Parathyroid adenoma (tissue), 2 donors: ENCODE data around the gene MYBPH.

ENCODE experiments used
- H2AFZ ChIP-seq: fragments of 300-600 bp; sonication (generic); one replicate; pipeline ENCODE4 v1.7.0; 2017; ENCODE audit warnings: antibody characterized with exemption, mild to moderate bottlenecking
- H3K27ac ChIP-seq: fragments of 300-600 bp; sonication (generic); one replicate; pipeline ENCODE4 v1.7.0; 2017
- H3K27me3 ChIP-seq: fragments of 300-600 bp; sonication (generic); one replicate; pipeline ENCODE4 v1.7.0; 2017; ENCODE audit warnings: low read length; ENCODE audit not compliant: control insufficient read depth, insufficient read depth
- H3K36me3 ChIP-seq: fragments of 300-600 bp; sonication (generic); one replicate; pipeline ENCODE4 v1.7.0; 2017; ENCODE audit warnings: low read length; ENCODE audit not compliant: control insufficient read depth, insufficient read depth
- H3K4me1 ChIP-seq: fragments of 300-600 bp; sonication (generic); one replicate; pipeline ENCODE4 v1.7.0; 2017; ENCODE audit warnings: control low read depth
- H3K4me2 ChIP-seq: fragments of 300-600 bp; sonication (generic); one replicate; pipeline ENCODE4 v1.7.0; 2017; ENCODE audit warnings: low read length
- H3K4me3 ChIP-seq: fragments of 300-600 bp; sonication (generic); one replicate; pipeline ENCODE4 v1.7.0; 2017; ENCODE audit warnings: low read depth, low read length
- H3K79me2 ChIP-seq: fragments of 300-600 bp; sonication (generic); one replicate; pipeline ENCODE4 v1.7.0; 2017; ENCODE audit warnings: control low read depth
- H3K9ac ChIP-seq: fragments of 300-600 bp; sonication (generic); one replicate; pipeline ENCODE4 v1.7.0; 2017; ENCODE audit warnings: mild to moderate bottlenecking
- H3K9me3 ChIP-seq: fragments of 300-600 bp; sonication (generic); one replicate; pipeline ENCODE4 v1.7.0; 2017; ENCODE audit warnings: low read length; ENCODE audit not compliant: control insufficient read depth
- TF ChIP-seq, protein P1 (sequence below): fragments of 300-600 bp; sonication (generic); IDR thresholded peaks from one replicate; pipeline ENCODE4 v1.7.0; 2017; ENCODE audit warnings: antibody characterized with exemption, mild to moderate bottlenecking
- donor health status: primary hyperparathyroidism.

Gene MYBPH

DNA sequence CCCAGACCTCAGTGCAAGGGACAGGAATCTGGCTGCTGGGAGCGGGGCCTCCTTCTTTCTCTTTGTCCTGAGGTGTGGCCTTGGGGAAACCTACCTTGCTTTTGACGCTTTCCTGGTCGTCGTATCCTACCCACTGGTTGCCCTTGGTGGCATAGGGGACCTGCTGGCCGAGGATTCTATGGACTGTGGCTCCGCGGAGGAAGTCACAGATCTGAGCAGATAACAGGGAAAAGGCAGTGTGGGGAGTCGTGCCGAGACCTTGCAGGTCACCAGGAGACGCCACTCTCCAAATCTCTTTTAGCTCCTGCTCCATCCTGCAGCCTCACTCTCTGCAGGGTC lies 4.0 kb upstream of the MYBPH start:
- no peaks in the 10 kb centered on the region for H3K79me2 ChIP-seq
- H3K9me3 ChIP-seq, result no peaks in the 10 kb centered on the region
- no peak overlapping the region for H3K4me3 ChIP-seq
- no peak overlapping the region for H3K27ac ChIP-seq
- H3K27me3 ChIP-seq, result no peaks in the 10 kb centered on the region
- H3K4me2 ChIP-seq, result no peak overlapping the region
- H3K9ac ChIP-seq, result no peak overlapping the region
- TF ChIP-seq, protein P1, sequence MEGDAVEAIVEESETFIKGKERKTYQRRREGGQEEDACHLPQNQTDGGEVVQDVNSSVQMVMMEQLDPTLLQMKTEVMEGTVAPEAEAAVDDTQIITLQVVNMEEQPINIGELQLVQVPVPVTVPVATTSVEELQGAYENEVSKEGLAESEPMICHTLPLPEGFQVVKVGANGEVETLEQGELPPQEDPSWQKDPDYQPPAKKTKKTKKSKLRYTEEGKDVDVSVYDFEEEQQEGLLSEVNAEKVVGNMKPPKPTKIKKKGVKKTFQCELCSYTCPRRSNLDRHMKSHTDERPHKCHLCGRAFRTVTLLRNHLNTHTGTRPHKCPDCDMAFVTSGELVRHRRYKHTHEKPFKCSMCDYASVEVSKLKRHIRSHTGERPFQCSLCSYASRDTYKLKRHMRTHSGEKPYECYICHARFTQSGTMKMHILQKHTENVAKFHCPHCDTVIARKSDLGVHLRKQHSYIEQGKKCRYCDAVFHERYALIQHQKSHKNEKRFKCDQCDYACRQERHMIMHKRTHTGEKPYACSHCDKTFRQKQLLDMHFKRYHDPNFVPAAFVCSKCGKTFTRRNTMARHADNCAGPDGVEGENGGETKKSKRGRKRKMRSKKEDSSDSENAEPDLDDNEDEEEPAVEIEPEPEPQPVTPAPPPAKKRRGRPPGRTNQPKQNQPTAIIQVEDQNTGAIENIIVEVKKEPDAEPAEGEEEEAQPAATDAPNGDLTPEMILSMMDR, result no peak
- H3K36me3 ChIP-seq, result no peaks in the 10 kb centered on the region
- H2AFZ ChIP-seq, result no peak overlapping the region
- no peaks in the 10 kb centered on the region for H3K4me1 ChIP-seq

DNA sequence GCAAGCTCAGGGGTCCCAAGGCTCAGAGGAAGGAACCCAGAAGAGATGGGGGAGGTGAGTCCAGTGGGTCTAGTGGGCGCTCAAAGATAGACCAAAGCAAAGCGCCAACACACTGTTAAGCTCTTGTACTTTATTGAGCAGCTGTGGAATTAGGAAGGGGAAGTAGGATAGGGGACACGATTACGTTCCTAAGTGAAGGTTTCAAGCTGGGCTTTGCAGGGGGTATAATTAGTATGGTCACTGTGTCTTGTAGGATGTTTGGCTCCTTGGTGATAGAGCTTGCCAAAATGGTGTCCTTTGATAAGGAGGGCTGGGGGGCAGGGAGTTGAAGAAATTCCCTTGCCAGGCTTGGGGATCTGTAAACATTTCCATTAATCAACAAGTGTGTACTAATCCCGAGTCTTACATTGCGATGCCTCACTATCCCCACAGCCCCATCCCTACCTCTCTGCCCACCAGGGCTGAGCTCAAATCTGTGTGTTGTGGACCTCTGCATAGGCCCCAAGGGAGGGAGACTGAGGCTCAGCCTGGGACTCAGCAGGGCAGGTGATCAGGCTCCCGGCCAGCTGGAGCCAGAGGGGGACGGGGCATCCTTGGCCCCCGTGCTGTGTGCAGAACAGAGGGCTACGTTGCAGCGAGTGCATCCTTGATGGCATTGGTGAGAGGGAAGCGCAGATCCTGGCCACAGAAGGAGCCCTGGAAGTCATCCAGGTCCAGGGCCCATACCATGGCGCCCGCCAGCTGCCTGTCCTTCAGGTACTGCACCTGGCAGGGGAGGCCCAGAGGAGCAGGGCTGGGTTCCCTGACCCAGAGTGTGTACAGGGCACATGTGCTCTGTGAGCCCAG lies 3.4 kb upstream of the MYBPH start:
- Histone ChIP-seq H3K9me3 (no peaks in the 10 kb centered on the region), H3K27me3 (no peaks in the 10 kb centered on the region), H3K4me1 (no peaks in the 10 kb centered on the region), H2AFZ (no peak overlapping the region), H3K4me2 (no peak overlapping the region), H3K4me3 (no peak overlapping the region), H3K79me2 (no peaks in the 10 kb centered on the region), H3K9ac (no peak overlapping the region), H3K27ac (no peak overlapping the region), H3K36me3 (no peaks in the 10 kb centered on the region)
- TF ChIP-seq, protein P1, result no peak

DNA sequence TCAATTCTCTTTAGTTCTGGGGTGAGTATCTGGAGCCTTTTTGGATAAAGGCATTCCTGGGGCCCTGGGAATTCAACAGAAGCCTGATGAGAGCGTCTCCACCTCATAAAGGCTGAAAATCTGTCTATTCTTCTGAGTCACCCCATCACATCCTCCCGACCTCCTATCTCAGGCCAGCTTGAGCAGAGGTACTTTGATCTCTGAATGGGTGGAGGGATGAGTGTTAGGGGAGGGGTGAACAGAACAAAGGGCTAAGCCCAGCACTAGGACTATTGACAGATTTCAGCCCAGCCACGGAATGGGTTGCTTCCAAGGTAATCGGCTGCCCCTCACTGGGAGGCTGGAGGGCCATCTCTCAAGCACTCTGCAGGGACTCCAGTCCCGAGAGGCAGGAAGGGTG lies 2.5 kb upstream of the MYBPH start:
- Histone ChIP-seq H3K79me2 (no peaks in the 10 kb centered on the region), H3K27me3 (no peaks in the 10 kb centered on the region), H3K27ac (no peak overlapping the region), H3K36me3 (no peaks in the 10 kb centered on the region), H3K4me3 (no peak overlapping the region), H3K4me1 (no peaks in the 10 kb centered on the region), H3K4me2 (no peak overlapping the region), H3K9me3 (no peaks in the 10 kb centered on the region), H2AFZ (no peak overlapping the region), H3K9ac (no peak overlapping the region)
- TF ChIP-seq, protein P1, result no peak

DNA sequence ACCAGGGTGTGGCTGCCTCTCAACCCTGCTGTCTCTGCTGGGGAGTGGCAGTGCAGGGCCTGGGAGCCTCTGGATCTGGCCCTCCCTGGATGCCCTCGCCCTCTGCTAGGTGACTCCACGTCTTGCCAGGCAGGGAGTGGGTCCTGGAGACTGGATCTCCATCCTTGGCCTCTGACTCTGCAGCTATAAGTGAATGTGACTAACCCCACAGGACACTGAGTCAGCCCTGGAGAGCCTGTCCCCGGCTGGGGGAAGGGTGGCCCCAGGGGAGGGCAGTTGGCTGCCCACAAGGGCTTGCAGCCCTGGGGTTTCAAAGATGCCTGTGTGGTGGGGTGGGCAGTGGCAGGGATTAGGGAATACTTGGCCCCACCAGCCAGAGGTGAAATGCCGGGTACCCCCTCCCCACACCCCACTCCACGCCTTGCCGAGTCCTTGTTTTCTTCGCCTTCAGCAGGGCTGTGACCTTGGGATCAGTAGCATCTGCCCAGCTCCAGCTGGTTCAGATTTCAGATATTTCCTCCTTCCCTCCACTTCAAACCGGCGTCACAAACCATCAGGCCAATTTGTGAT lies 1.9 kb upstream of the MYBPH start:
- no peak overlapping the region for H3K27ac ChIP-seq
- no peaks in the 10 kb centered on the region for H3K36me3 ChIP-seq
- H3K79me2 ChIP-seq, result no peaks in the 10 kb centered on the region
- H3K4me3 ChIP-seq, result no peak overlapping the region
- H2AFZ ChIP-seq, result no peak overlapping the region
- no peaks in the 10 kb centered on the region for H3K9me3 ChIP-seq
- no peak overlapping the region for H3K4me2 ChIP-seq
- H3K9ac ChIP-seq, result no peak overlapping the region
- no peaks in the 10 kb centered on the region for H3K27me3 ChIP-seq
- TF ChIP-seq, protein P1, result no peak
- no peaks in the 10 kb centered on the region for H3K4me1 ChIP-seq

DNA sequence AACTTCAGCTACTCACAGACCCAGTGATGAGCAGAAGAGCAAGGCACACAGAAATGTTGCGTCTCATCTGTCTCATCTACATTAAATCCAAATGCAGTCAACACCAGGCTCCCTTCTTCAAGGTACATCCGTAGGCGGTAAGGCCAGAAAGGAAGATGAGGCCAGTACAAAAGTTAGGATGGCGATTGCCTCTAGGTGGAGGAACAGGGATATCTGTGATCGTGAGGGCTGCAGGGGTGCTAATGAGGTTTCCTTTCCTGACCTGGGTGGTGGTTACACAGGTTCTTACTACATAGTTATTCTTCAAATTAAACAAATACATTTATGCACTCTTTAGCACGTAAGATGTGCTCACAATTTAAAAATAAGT lies 1.4 kb upstream of the MYBPH start:
- H3K4me2 ChIP-seq, result no peak overlapping the region
- H3K9me3 ChIP-seq, result no peaks in the 10 kb centered on the region
- no peak overlapping the region for H3K27ac ChIP-seq
- H2AFZ ChIP-seq, result no peak overlapping the region
- TF ChIP-seq, protein P1, result no peak
- no peak overlapping the region for H3K4me3 ChIP-seq
- no peak overlapping the region for H3K9ac ChIP-seq
- no peaks in the 10 kb centered on the region for H3K36me3 ChIP-seq
- no peaks in the 10 kb centered on the region for H3K79me2 ChIP-seq
- no peaks in the 10 kb centered on the region for H3K4me1 ChIP-seq
- no peaks in the 10 kb centered on the region for H3K27me3 ChIP-seq
